Omental fat pad (tissue), 4 donors: ENCODE results near the gene FAM131C. TPM values are rescaled to one million over a fixed set of nuclear protein-coding genes. Genes with fewer than 3 reads are reported as not detected.

Experiments
- ATAC-seq: fragments of 150-250 bp; one replicate; pipeline ENCODE4 v1.9.1; 2016; ENCODE audit warnings: mild to moderate bottlenecking, moderate library complexity; ENCODE audit not compliant: low FRiP score
- DNase-seq: peaks from one replicate; pipeline ENCODE4 v3.0.0-alpha.2; 2019; ENCODE audit warnings: low spot score
- CTCF ChIP-seq, 3 donors: fragments of 450-650 bp; IDR thresholded peaks; one replicate each; pipeline ENCODE4 v1.5.1; 2016 to 2017; ENCODE audit warnings: antibody characterized with exemption in 3 of 3, mild to moderate bottlenecking in 3 of 3, moderate library complexity in 2 of 3
- total RNA-seq, 4 donors: library from RNA; depleted of rRNA; stranded (reverse); fragments of >200 nt; gene quantifications; one replicate each; pipeline ENCODE4 v1.1.0, GENCODE V29; 2016

FAM131C gene
- total RNA-seq, 4 donors from 2014 or later = not detected

- DNase-seq (no peak), ATAC-seq (no peak)
- no peak for TF ChIP-seq CTCF (IDR thresholded peaks at IDR 0.05)
These were observed 12.1 kb upstream of the FAM131C start for GRCh38 chr1:16085522-16085921.

GRCh38 chr1:16083486-16083885, 10.0 kb upstream of the FAM131C start:
- no peak for TF ChIP-seq CTCF (IDR thresholded peaks at IDR 0.05)
- no peak for ATAC-seq
- no peak for DNase-seq

GRCh38 chr1:16082283-16083038, 9.0 kb upstream of the FAM131C start:
- DNase-seq = peak; percentile 69
- ATAC-seq = peak; percentile 20
- peak in 1 of 3 donors; percentile 25 for TF ChIP-seq CTCF (IDR thresholded peaks at IDR 0.05)

- no peak for DNase-seq
- TF ChIP-seq CTCF (IDR thresholded peaks at IDR 0.05) = no peak
- ATAC-seq = no peak
These were observed 8.2 kb upstream of the FAM131C start for GRCh38 chr1:16081636-16082035.

- no peak for DNase-seq
- no peak for ATAC-seq
- no peak for TF ChIP-seq CTCF (IDR thresholded peaks at IDR 0.05)
These were observed 7.1 kb upstream of the FAM131C start for GRCh38 chr1:16080422-16081150.

GRCh38 chr1:16078925-16079656, 5.6 kb upstream of the FAM131C start:
- DNase-seq = peak; percentile 62

More at GRCh38 chr1:16078925-16079656, 5.6 kb upstream of the FAM131C start:
- TF ChIP-seq CTCF (IDR thresholded peaks at IDR 0.05) = peak in 1 of 3 donors; percentile 92
- peak; percentile 35 for ATAC-seq
